Liver (tissue), 9 donors: ENCODE measurements around the gene SULT1B1. TPM values are rescaled to one million over a fixed set of nuclear protein-coding genes. Genes with fewer than 3 reads are reported as not detected.
A peak's percentile ranks its signal among the peaks of the same experiment; 100 is the strongest.

Source experiments
- DNase-seq: peaks from one replicate; pipeline ENCODE4 v3.0.0-alpha.2; 2017; ENCODE audit warnings: low spot score
- H3K27ac ChIP-seq, 2 donors: one replicate each; pipeline ENCODE4 v1.7.0; 2013; ENCODE audit warnings: inconsistent platforms in 2 of 2, low read length in 2 of 2, control low read depth in 1 of 2, low read depth in 1 of 2, mild to moderate bottlenecking in 1 of 2
- H3K27me3 ChIP-seq, 4 donors: one replicate each; pipeline versions ENCODE4 v1.6.1 to v1.7.0; 2013; ENCODE audit warnings: low read length in 3 of 4, inconsistent platforms in 1 of 4, mild to moderate bottlenecking in 1 of 4, moderate library complexity in 1 of 4; ENCODE audit not compliant: control insufficient read depth in 4 of 4, insufficient read depth in 4 of 4
- H3K36me3 ChIP-seq, 4 donors: one replicate each; pipeline versions ENCODE4 v1.6.1 to v1.7.0; 2013; ENCODE audit warnings: low read length in 3 of 4, mild to moderate bottlenecking in 3 of 4, low read depth in 1 of 4, moderate library complexity in 1 of 4; ENCODE audit not compliant: control insufficient read depth in 4 of 4, insufficient read depth in 3 of 4
- H3K4me1 ChIP-seq, 4 donors: one replicate each; pipeline versions ENCODE4 v1.6.1 to v1.7.0; 2013; ENCODE audit warnings: low read length in 3 of 4, mild to moderate bottlenecking in 3 of 4, moderate library complexity in 1 of 4; ENCODE audit not compliant: control insufficient read depth in 4 of 4, insufficient read depth in 4 of 4
- H3K4me3 ChIP-seq, 3 donors: one replicate each; pipeline versions ENCODE4 v1.6.1 to v1.7.0; 2013; ENCODE audit warnings: low read length in 3 of 3, control low read depth in 1 of 3, low read depth in 1 of 3, mild to moderate bottlenecking in 1 of 3
- H3K9ac ChIP-seq, 2 donors: one replicate each; pipeline ENCODE4 v1.7.0; 2013; ENCODE audit warnings: low read length in 2 of 2, mild to moderate bottlenecking in 2 of 2, moderate library complexity in 2 of 2, control low read depth in 1 of 2, low read depth in 1 of 2
- H3K9me3 ChIP-seq, 4 donors: one replicate each; pipeline versions ENCODE4 v1.6.1 to v1.7.0; 2013; ENCODE audit warnings: low read length in 3 of 4; ENCODE audit not compliant: control insufficient read depth in 4 of 4
- ATF3 ChIP-seq: IDR thresholded peaks from 2 replicates; pipeline ENCODE4 v1.6.1; 2016; ENCODE audit warnings: antibody characterized with exemption
- CTCF ChIP-seq: fragments of 150-350 bp; IDR thresholded peaks from 2 replicates; pipeline ENCODE4 v1.5.1; 2017; ENCODE audit warnings: improper control_type of control experiment, low read depth, low read length; ENCODE audit not compliant: missing input control
- EGR1 ChIP-seq, 2 donors: IDR thresholded peaks; 2 replicates each; pipeline ENCODE4 v1.6.1; 2016 to 2018; ENCODE audit warnings: antibody characterized with exemption in 2 of 2, low read depth in 2 of 2
- FOXA1 ChIP-seq: IDR thresholded peaks from 2 replicates; pipeline ENCODE4 v1.6.1; 2016; ENCODE audit warnings: antibody characterized with exemption
- FOXA2 ChIP-seq: IDR thresholded peaks from 2 replicates; pipeline ENCODE4 v1.6.1; 2016; ENCODE audit warnings: antibody characterized with exemption
- GABPA ChIP-seq, 2 donors: IDR thresholded peaks in 1 of 2; conservative IDR thresholded peaks in 1 of 2; 2 replicates each; pipeline ENCODE4 v1.6.1; 2016; ENCODE audit warnings: antibody characterized with exemption in 2 of 2, mild to moderate bottlenecking in 1 of 2, moderate library complexity in 1 of 2
- HNF4A ChIP-seq, 2 donors: conservative IDR thresholded peaks; 2 replicates each; pipeline ENCODE4 v1.6.1; 2016; ENCODE audit warnings: antibody characterized with exemption in 2 of 2, mild to moderate bottlenecking in 2 of 2
- HNF4G ChIP-seq: IDR thresholded peaks from 2 replicates; pipeline ENCODE4 v1.6.1; 2016; ENCODE audit warnings: antibody characterized with exemption
- JUND ChIP-seq, 2 donors: IDR thresholded peaks; 2 replicates each; pipeline ENCODE4 v1.6.1; 2016; ENCODE audit warnings: antibody characterized with exemption in 2 of 2
- MAX ChIP-seq: IDR thresholded peaks from 2 replicates; pipeline ENCODE4 v1.6.1; 2016; ENCODE audit warnings: antibody characterized with exemption
- NR2F2 ChIP-seq: IDR thresholded peaks from 2 replicates; pipeline ENCODE4 v1.6.1; 2016; ENCODE audit warnings: antibody characterized with exemption
- RAD21 ChIP-seq, 2 donors: IDR thresholded peaks; 2 replicates each; pipeline ENCODE4 v1.6.1; 2016; ENCODE audit warnings: antibody characterized with exemption in 2 of 2, mild to moderate bottlenecking in 2 of 2
- REST ChIP-seq: IDR thresholded peaks from 2 replicates; pipeline ENCODE4 v1.6.1; 2016; ENCODE audit warnings: antibody characterized with exemption, mild to moderate bottlenecking
- RXRA ChIP-seq, 2 donors: IDR thresholded peaks; 2 replicates each; pipeline ENCODE4 v1.6.1; 2017 to 2018; ENCODE audit warnings: antibody characterized with exemption in 2 of 2, mild to moderate bottlenecking in 1 of 2
- SP1 ChIP-seq: IDR thresholded peaks from 2 replicates; pipeline ENCODE4 v1.6.1; 2018; ENCODE audit warnings: antibody characterized with exemption, mild to moderate bottlenecking
- TAF1 ChIP-seq: conservative IDR thresholded peaks from 2 replicates; pipeline ENCODE4 v1.6.1; 2016; ENCODE audit warnings: antibody characterized with exemption, mild to moderate bottlenecking
- YY1 ChIP-seq: IDR thresholded peaks from 2 replicates; pipeline ENCODE4 v1.6.1; 2016; ENCODE audit warnings: antibody characterized with exemption, mild to moderate bottlenecking
- ZBTB33 ChIP-seq: IDR thresholded peaks from 2 replicates; pipeline ENCODE4 v1.6.1; 2016; ENCODE audit warnings: antibody characterized with exemption
- WGBS: extraction: QIAGEN DNeasy Blood & Tissue Kit; methylation state at CpG from one replicate; pipeline ENCODE4 v1.1.7; 2013; 5-methylcytosine and 5-hydroxymethylcytosine counted together
- polyA plus RNA-seq, 2 donors: library from polyadenylated mRNA; stranded (reverse) in 1 of 2; unstranded in 1 of 2; fragments of 200-250 nt in 1 of 2; fragments of >200 nt in 1 of 2; fragmentation: Nextera tagmentation in 1 of 2; extraction: Ambion mirVana in 1 of 2; gene quantifications; one replicate each; pipeline versions ENCODE4 v1.2.1 to v1.2.3, GENCODE V29; 2013 to 2015
- total RNA-seq, 2 donors: library from RNA; depleted of rRNA; stranded (reverse); fragments of >200 nt; gene quantifications; one replicate each; pipeline ENCODE4 v1.2.3, GENCODE V29; 2014
- donor health status: healthy.
- donor health status: healthy.
- donor health status: healthy.
- donor health status: healthy.
- donor health status: healthy.

The SULT1B1 gene
- total and polyA plus RNA-seq, 4 donors: 0.28 to 30.5 (median 14.0) TPM

GRCh38 chr4:69714086-69714485 lies 46.3 kb downstream of the SULT1B1 start:
- DNase-seq: no peak
- Histone ChIP-seq H3K27ac (peak overlapping the region; percentile 62 to 80), H3K9ac (peak overlapping the region in 1 of 2 donors; percentile 36), H3K36me3 (no peaks in the 10 kb centered on the region), H3K27me3 (no peaks in the 10 kb centered on the region), H3K4me1 (peaks cover 4 to 41% (median 17%) of the 10 kb centered on the region in 4 donors), H3K9me3 (no peaks in the 10 kb centered on the region), H3K4me3 (no peak overlapping the region)
- peak; percentile 5 for TF ChIP-seq CTCF
- TF ChIP-seq MAX: no peak
- TF ChIP-seq HNF4A (conservative IDR thresholded peaks at IDR 0.05): no peak
- WGBS: 59% methylated on average over 4 of the region's 4 CpGs

- H3K9me3 ChIP-seq: no peaks in the 10 kb centered on the region
- TF ChIP-seq EGR1 (IDR thresholded peaks at IDR 0.05; ENCODE audit: low read depth in 2 of 2): peak in 1 of 2 donors; percentile 37
- TF ChIP-seq JUND (IDR thresholded peaks at IDR 0.05): peak; percentile 57 to 91
- peak; percentile 93 for TF ChIP-seq ZBTB33
- no peak for TF ChIP-seq NR2F2
- TF ChIP-seq RAD21 (IDR thresholded peaks at IDR 0.05): peak; percentile 49 to 54
- peak; percentile 87 for TF ChIP-seq SP1
- peak; percentile 78 for TF ChIP-seq FOXA1
- TF ChIP-seq RXRA (IDR thresholded peaks at IDR 0.05): peak; percentile 68 to 89
- peak; percentile 83 for TF ChIP-seq MAX
- TF ChIP-seq TAF1: no peak
- peak; percentile 83 for TF ChIP-seq ATF3
- peak; percentile 76 for TF ChIP-seq REST
- peak; percentile 71 to 88 for TF ChIP-seq HNF4A (conservative IDR thresholded peaks at IDR 0.05)
- no peak for TF ChIP-seq CTCF
- no peak for TF ChIP-seq HNF4G
- peak in 1 of 2 donors; percentile 39 for TF ChIP-seq GABPA (IDR thresholded peaks at IDR 0.05 in 1 of 2, conservative IDR thresholded peaks at IDR 0.05 in 1 of 2)
- TF ChIP-seq YY1: peak; percentile 81
- peak; percentile 89 for TF ChIP-seq FOXA2
- no peak overlapping the region for H3K4me3 ChIP-seq
- H3K27me3 ChIP-seq: no peaks in the 10 kb centered on the region
- H3K4me1 ChIP-seq: peaks cover 4 to 41% (median 17%) of the 10 kb centered on the region in 4 donors
- peak overlapping the region; percentile 74 to 80 for H3K27ac ChIP-seq
- no peaks in the 10 kb centered on the region for H3K36me3 ChIP-seq
- 41% methylated on average over 2 of the region's 2 CpGs for WGBS
- H3K9ac ChIP-seq: peak overlapping the region in 1 of 2 donors; percentile 36
- DNase-seq: no peak
Measured at GRCh38 chr4:69713593-69713992, 46.8 kb downstream of the SULT1B1 start.
